HCT116 (cell line): ENCODE measurements around the gene THBS1. TPM values are rescaled to one million over a fixed set of nuclear protein-coding genes. Genes with fewer than 3 reads are reported as not detected.

Experiments
- ATAC-seq: fragments of 200-7000 bp; cut with Tn5 transposase; 2 replicates; pipeline ENCODE4 v1.9.1; 2020; ENCODE audit warnings: mild to moderate bottlenecking, moderate library complexity
- BruUV-seq: library from RNA; stranded (reverse); fragments of 400-500 nt; replicated peaks from 2 replicates; lab custom pipeline; 2021; lab: Mats Ljungman, UMichigan
- CTCF ChIA-PET: fragments of 300-600 bp; sonication (Branson Sonifier 250); formaldehyde crosslinking; loops from one replicate; lab custom pipeline; 2021; ENCODE audit warnings: antibody characterized with exemption; lab: Charles Lee
- POLR2A ChIA-PET: fragments of 300-600, 350-600 bp; sonication (Branson Sonifier 250); formaldehyde crosslinking; loops from one replicate; lab custom pipeline; 2021; ENCODE audit warnings: antibody characterized with exemption; lab: Charles Lee
- RAD21 ChIA-PET, 2 experiments: fragments of 300-600 bp; sonication (Branson Sonifier 250); formaldehyde crosslinking; loops; one replicate each; lab custom pipeline; 2023; ENCODE audit warnings: low total read pairs in 2 of 2; ENCODE audit not compliant: uncharacterized antibody in 2 of 2, unreplicated experiment in 2 of 2, low non-redundant PET in 1 of 2; lab: Charles Lee
- DNase-seq: peaks from one replicate; pipeline ENCODE4 v3.0.0-alpha.2; 2010; ENCODE audit warnings: low read depth, low spot score
- H2AFZ ChIP-seq: fragments of 200-600 bp; shearing (Covaris generic), sonication (generic); 2 replicates; pipeline ENCODE4 v1.6.1; 2017; ENCODE audit warnings: low read depth, mixed run types, mixed read lengths, antibody characterized with exemption, low read length; ENCODE audit not compliant: poor library complexity, severe bottlenecking
- H3K27ac ChIP-seq: 2 replicates; pipeline ENCODE4 v1.5.1; 2012; ENCODE audit warnings: low read depth, low read length
- H3K27me3 ChIP-seq: fragments of 200-600 bp; sonication (generic); 2 replicates; pipeline ENCODE4 v1.6.1; 2016; ENCODE audit warnings: mixed run types, low read length, mixed read lengths; ENCODE audit not compliant: insufficient read depth
- H3K36me3 ChIP-seq, 2 experiments: fragments of 200-500 bp in 1 of 2; fragments of 200-600 bp in 1 of 2; sonication (Bioruptor generic) in 1 of 2; sonication (generic) in 1 of 2; 2 replicates each; pipeline versions ENCODE4 v1.5.1 to v1.6.1; 2014 to 2016; ENCODE audit warnings: low read length in 2 of 2, inconsistent platforms in 1 of 2, mixed read lengths in 1 of 2, mixed run types in 1 of 2; ENCODE audit not compliant: insufficient read depth in 2 of 2, control insufficient read depth in 1 of 2
- H3K4me1 ChIP-seq, 2 experiments: fragments of 200-600 bp in 1 of 2; sonication (generic) in 1 of 2; 2 replicates each; pipeline versions ENCODE4 v1.5.1 to v1.6.1; 2012 to 2017; ENCODE audit warnings: low read length in 2 of 2, inconsistent platforms in 1 of 2, mild to moderate bottlenecking in 1 of 2, mixed read lengths in 1 of 2, mixed run types in 1 of 2, moderate library complexity in 1 of 2; ENCODE audit not compliant: insufficient read depth in 2 of 2, control insufficient read depth in 1 of 2
- H3K4me2 ChIP-seq: fragments of 200-600 bp; sonication (generic); 2 replicates; pipeline ENCODE4 v1.6.1; 2017; ENCODE audit warnings: mixed run types, low read length, mixed read lengths
- H3K4me3 ChIP-seq, 2 experiments: fragments of 200-600 bp in 1 of 2; sonication (generic) in 1 of 2; replicated peaks in 1 of 2; 2 replicates each; pipeline ENCODE4 v1.5.1; 2011 to 2016; ENCODE audit warnings: low read length in 2 of 2, control low read depth in 1 of 2, low read depth in 1 of 2, mild to moderate bottlenecking in 1 of 2, mixed read lengths in 1 of 2, mixed run types in 1 of 2
- H3K79me2 ChIP-seq: fragments of 200-600 bp; sonication (generic); 2 replicates; pipeline ENCODE4 v1.6.1; 2017; ENCODE audit warnings: mild to moderate bottlenecking, mixed run types, low read length, moderate library complexity, mixed read lengths; ENCODE audit not compliant: insufficient read depth
- H3K9ac ChIP-seq: fragments of 200-600 bp; sonication (generic); 2 replicates; pipeline ENCODE4 v1.6.1; 2016; ENCODE audit warnings: low read length, mixed read lengths
- H3K9me2 ChIP-seq: fragments of 200-600 bp; sonication (generic), shearing (Covaris generic); 2 replicates; pipeline ENCODE4 v1.6.1; 2017; ENCODE audit warnings: mixed run types, mild to moderate bottlenecking, moderate library complexity; ENCODE audit not compliant: insufficient read depth
- H3K9me3 ChIP-seq, 2 experiments: fragments of 200-500 bp in 1 of 2; fragments of 200-600 bp in 1 of 2; sonication (Bioruptor generic) in 1 of 2; sonication (generic) in 1 of 2; 2 replicates each; pipeline ENCODE4 v1.6.1; 2014 to 2017; ENCODE audit warnings: low read length in 2 of 2, mixed read lengths in 2 of 2, inconsistent platforms in 1 of 2, low read depth in 1 of 2, mild to moderate bottlenecking in 1 of 2, mixed run types in 1 of 2, moderate library complexity in 1 of 2; ENCODE audit not compliant: control insufficient read depth in 1 of 2, insufficient read depth in 1 of 2
- H4K20me1 ChIP-seq: fragments of 200-600 bp; sonication (generic), shearing (Covaris generic); 2 replicates; pipeline ENCODE4 v1.6.1; 2017; ENCODE audit warnings: mixed run types, mild to moderate bottlenecking, moderate library complexity; ENCODE audit not compliant: insufficient read depth
- CBX3 ChIP-seq: IDR thresholded peaks from 2 replicates; pipeline ENCODE4 v1.6.1; 2012; ENCODE audit warnings: low read depth
- ELF1 ChIP-seq: IDR thresholded peaks from 2 replicates; pipeline ENCODE4 v1.6.1; 2012; ENCODE audit warnings: low read depth, borderline replicate concordance
- FOSL1 ChIP-seq: IDR thresholded peaks from 2 replicates; pipeline ENCODE4 v1.6.1; 2012; ENCODE audit warnings: low read depth
- POLR2AphosphoS5 ChIP-seq: IDR thresholded peaks from 2 replicates; pipeline ENCODE4 v1.6.1; 2011; ENCODE audit warnings: mild to moderate bottlenecking, low read depth, low read length, moderate library complexity
- SIN3A ChIP-seq: IDR thresholded peaks from 2 replicates; pipeline ENCODE4 v1.6.1; 2012; ENCODE audit warnings: low read depth
- TCF7L2 ChIP-seq: IDR thresholded peaks from 2 replicates; pipeline ENCODE4 v1.7.0; 2011; ENCODE audit warnings: borderline replicate concordance, inconsistent platforms; ENCODE audit not compliant: insufficient read depth, insufficient read length; ENCODE audit errors: extremely low read depth
- YY1 ChIP-seq: IDR thresholded peaks from 2 replicates; pipeline ENCODE4 v1.6.1; 2011; ENCODE audit warnings: low read length, low read depth, moderate library complexity, mild to moderate bottlenecking; ENCODE audit not compliant: insufficient replicate concordance; ENCODE audit errors: extremely low read depth
- intact Hi-C: fragments of 100-400 bp; cut with micrococcal nuclease; formaldehyde crosslinking; loops from 2 replicates; pipeline ENCODE4 v1.10.0; 2022
- total RNA-seq: library from RNA; stranded (reverse); gene quantifications from one replicate; pipeline ENCODE4 v1.2.1, GENCODE V29; 2021; ENCODE audit not compliant: unreplicated experiment
- TF ChIP-seq, protein P1 (sequence below): IDR thresholded peaks from 2 replicates; pipeline ENCODE4 v1.6.1; 2012
- TF ChIP-seq, protein P2 (sequence below): IDR thresholded peaks from 2 replicates; pipeline ENCODE4 v1.6.1; 2012; ENCODE audit warnings: low read depth

Gene THBS1
- total RNA-seq, 1 experiment from 2014 or later = 6.3 TPM

DNA sequence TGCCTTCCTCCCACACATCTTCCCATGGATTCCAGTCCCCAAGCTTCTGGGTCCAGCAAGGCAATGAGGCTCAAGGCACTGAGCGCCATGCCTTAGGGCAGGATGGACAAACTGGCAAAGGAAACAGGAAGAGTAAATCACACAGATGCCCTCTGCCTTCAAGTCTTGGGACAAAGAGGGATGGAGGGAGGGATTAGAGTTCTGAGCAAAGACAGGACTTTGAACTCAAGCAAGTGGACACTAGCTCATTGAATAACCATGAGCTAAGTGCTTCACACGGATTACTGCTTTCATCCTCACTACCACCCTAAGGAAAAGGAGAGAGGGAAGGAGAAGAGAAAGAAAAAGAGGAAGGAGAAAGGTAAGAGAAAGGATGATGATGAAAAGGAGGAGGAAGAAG, 7.6 kb upstream of the THBS1 start:
- ATAC-seq (no peak), DNase-seq (no peak)
- H3K9me2 ChIP-seq = no peaks in the 10 kb centered on the region
- H2AFZ ChIP-seq = no peak overlapping the region
- H3K27me3 ChIP-seq = no peaks in the 10 kb centered on the region
- H3K9ac ChIP-seq = no peak overlapping the region
- no TSS peak for BruUV-seq
- CTCF ChIA-PET = no interaction called here
- no peaks in the 10 kb centered on the region for H3K36me3 ChIP-seq
- RAD21 ChIA-PET = no interaction called here
- H3K4me3 ChIP-seq = no peak overlapping the region
- POLR2A ChIA-PET = no interaction called here
- no peak for TF ChIP-seq ELF1
- TF ChIP-seq, protein P1, sequence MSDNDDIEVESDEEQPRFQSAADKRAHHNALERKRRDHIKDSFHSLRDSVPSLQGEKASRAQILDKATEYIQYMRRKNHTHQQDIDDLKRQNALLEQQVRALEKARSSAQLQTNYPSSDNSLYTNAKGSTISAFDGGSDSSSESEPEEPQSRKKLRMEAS = no peak
- H3K79me2 ChIP-seq = no peaks in the 10 kb centered on the region
- H3K4me2 ChIP-seq = no peak overlapping the region
- no peaks in the 10 kb centered on the region for H4K20me1 ChIP-seq
- intact Hi-C loops = no loop called here
- H3K4me1 ChIP-seq = no peaks in the 10 kb centered on the region
- H3K9me3 ChIP-seq = no peaks in the 10 kb centered on the region
- no peak overlapping the region for H3K27ac ChIP-seq

DNA sequence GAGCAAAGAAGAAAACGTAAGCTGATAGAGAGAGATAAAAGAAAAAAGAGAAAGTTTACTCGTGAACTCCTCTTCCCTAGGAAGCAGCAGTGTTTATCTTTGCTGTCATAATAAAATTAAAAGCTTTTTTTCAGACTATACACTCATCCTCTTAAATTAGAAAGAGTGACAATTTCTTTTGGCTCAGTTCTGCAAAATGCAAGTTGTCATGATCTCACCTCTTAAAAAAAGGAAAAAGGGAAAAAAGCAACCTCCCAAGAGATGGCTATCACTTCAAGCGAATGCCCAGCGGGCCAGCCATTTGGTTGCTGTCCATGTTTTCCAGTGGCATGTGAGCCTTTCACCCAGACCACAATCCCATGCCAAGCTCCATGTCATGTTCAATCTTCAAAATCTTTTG, 7.0 kb upstream of the THBS1 start:
- POLR2A ChIA-PET = no interaction called here
- no peak for TF ChIP-seq CBX3
- no peak for TF ChIP-seq POLR2AphosphoS5
- no peak for TF ChIP-seq YY1
- TF ChIP-seq TCF7L2 = no peak
- TF ChIP-seq, protein P2, sequence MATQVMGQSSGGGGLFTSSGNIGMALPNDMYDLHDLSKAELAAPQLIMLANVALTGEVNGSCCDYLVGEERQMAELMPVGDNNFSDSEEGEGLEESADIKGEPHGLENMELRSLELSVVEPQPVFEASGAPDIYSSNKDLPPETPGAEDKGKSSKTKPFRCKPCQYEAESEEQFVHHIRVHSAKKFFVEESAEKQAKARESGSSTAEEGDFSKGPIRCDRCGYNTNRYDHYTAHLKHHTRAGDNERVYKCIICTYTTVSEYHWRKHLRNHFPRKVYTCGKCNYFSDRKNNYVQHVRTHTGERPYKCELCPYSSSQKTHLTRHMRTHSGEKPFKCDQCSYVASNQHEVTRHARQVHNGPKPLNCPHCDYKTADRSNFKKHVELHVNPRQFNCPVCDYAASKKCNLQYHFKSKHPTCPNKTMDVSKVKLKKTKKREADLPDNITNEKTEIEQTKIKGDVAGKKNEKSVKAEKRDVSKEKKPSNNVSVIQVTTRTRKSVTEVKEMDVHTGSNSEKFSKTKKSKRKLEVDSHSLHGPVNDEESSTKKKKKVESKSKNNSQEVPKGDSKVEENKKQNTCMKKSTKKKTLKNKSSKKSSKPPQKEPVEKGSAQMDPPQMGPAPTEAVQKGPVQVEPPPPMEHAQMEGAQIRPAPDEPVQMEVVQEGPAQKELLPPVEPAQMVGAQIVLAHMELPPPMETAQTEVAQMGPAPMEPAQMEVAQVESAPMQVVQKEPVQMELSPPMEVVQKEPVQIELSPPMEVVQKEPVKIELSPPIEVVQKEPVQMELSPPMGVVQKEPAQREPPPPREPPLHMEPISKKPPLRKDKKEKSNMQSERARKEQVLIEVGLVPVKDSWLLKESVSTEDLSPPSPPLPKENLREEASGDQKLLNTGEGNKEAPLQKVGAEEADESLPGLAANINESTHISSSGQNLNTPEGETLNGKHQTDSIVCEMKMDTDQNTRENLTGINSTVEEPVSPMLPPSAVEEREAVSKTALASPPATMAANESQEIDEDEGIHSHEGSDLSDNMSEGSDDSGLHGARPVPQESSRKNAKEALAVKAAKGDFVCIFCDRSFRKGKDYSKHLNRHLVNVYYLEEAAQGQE = no peak
- no peak for TF ChIP-seq SIN3A
- no peak for TF ChIP-seq FOSL1
- Histone ChIP-seq H3K9me2 (no peaks in the 10 kb centered on the region), H4K20me1 (no peaks in the 10 kb centered on the region), H3K27me3 (no peaks in the 10 kb centered on the region), H3K4me1 (no peaks in the 10 kb centered on the region; a peak in 1 of 4 replicates), H3K9ac (no peak overlapping the region), H3K79me2 (no peaks in the 10 kb centered on the region), H3K4me2 (no peak overlapping the region), H3K4me3 (no peak overlapping the region), H3K27ac (no peak overlapping the region), H3K9me3 (no peaks in the 10 kb centered on the region), H3K36me3 (no peaks in the 10 kb centered on the region), H2AFZ (no peak overlapping the region)
- CTCF ChIA-PET = no interaction called here
- intact Hi-C loops = no loop called here
- no peak for DNase-seq
- no peak for ATAC-seq
- RAD21 ChIA-PET = no interaction called here
- no TSS peak for BruUV-seq
